ENCODE data around the gene STARD3.

STARD3 gene

DNA sequence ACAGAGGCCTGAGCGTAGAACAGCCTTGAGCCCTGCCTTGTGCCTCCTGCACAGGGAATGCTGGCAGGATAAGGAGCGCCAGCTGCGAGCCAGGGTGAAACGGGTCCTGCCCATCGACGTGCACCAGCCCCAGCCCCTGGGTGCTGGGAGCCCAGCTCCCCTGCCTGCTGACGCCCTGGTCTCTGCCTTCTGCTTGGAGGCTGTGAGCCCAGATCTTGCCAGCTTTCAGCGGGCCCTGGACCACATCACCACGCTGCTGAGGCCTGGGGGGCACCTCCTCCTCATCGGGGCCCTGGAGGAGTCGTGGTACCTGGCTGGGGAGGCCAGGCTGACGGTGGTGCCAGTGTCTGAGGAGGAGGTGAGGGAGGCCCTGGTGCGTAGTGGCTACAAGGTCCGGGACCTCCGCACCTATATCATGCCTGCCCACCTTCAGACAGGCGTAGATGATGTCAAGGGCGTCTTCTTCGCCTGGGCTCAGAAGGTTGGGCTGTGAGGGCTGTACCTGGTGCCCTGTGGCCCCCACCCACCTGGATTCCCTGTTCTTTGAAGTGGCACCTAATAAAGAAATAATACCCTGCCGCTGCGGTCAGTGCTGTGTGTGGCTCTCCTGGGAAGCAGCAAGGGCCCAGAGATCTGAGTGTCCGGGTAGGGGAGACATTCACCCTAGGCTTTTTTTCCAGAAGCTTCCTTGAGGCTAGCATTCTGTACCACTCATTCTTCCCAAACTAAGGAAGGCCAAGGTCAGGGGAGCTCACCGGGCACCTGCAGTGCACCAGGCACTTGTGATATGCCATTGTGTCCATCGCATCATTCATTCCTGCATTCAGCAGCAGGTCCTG is 33.2 kb downstream of the STARD3 start:
- in situ Hi-C loops (cut with MboI; ENCODE audit: low sequenced_read_pairs): no loop called here

DNA sequence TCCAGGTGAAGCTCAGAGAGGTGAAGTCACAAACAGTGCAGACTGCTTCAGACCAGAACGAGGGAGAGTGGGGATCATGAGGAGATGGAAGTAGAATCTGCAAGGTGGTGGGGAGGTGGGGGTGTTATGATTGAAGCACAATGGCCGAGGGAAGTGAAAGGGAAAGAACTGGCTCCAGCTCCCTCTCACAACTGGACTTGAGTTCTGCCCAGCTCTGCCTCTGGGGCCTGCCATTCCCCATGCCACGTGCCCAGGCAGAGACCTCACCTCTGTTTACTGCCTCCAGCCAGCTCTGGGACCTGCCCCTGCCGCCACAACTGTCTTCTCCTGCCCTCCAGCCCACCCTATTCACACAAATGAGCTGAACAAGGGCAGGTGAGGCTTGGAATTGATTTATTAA is 33.8 kb downstream of the STARD3 start:
- in situ Hi-C loops (cut with MboI; ENCODE audit: low sequenced_read_pairs): no loop called here

DNA sequence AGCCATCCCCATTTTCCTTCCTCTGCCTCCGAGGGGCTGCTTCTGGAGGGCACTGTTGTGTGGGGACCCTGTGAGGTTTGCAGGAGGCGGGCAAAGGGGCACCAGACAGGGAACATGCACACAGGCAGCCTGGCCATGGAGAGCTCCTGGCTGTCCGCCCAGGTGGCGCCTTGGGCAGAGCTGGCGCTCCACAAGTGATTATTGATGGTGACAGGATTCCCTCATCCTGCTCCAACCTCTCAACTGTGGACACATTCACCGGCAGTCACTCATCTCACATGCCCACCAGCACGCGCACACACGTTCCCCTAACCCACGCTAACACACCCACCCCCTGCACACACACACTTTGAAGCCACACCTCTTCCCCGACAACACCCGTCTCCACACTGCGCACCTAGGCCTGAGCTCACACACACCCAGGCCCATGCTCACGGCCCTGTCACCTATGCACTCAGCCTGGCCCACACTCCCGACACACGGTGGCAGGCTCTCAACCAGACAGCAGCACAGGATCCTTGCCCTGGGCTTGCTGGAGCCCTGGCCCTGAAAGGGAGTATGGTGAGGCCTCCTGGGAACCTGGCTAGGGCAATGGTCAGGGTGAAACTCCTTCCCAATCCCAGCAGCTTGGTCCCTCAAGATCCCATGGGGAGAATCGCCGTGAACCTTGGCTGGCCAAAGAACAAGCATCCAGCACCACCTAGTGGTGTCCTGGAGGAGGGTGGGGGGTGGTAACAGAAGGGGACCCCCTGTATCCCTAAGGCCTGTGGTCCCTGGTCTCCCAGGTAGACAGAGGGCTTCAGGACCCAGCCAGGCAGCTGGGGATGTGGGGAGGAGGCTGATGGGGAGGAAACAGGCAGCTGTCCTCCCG is 34.9 kb downstream of the STARD3 start:
- in situ Hi-C loops (cut with MboI; ENCODE audit: low sequenced_read_pairs): no loop called here

DNA sequence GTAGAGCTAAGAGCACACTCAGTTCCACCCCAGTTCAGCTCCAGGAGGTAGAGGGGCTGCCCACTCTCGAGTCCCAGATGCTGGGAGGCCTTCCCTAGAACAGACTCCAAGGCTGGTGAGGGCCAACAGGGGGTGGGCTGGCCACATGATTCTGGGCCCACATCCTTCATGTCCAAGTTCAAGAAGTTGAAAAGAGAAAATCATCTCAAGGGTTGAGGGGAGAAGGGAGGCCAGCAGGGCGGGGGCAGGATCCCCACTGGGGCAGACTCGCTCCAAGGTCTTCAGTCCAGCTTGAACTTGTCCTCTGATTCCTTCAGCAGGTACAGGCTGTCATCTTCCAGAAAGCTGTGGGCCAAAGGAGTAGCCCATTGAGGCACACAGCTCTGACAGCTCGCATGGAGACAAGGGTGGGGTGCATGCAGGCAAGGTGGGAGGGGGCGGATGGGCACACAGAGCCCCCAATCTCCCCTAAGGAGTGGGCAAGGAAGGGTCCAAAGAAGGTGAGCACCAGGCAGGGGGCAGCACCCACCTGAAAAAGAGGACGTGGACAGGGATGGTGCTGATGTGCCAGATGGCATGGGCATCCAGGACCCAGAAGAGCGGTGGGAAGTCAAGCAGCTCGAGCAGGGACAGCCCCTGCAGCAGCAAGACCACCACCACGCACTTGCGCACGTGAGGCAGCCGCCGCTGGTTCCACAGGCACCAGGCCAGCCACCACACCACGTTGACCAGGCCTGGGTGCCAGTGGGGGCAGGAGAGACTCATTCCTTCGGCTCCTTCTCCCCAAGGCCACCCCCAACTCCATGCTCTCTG is 35.8 kb downstream of the STARD3 start:
- in situ Hi-C loops (cut with MboI; ENCODE audit: low sequenced_read_pairs): no loop called here

DNA sequence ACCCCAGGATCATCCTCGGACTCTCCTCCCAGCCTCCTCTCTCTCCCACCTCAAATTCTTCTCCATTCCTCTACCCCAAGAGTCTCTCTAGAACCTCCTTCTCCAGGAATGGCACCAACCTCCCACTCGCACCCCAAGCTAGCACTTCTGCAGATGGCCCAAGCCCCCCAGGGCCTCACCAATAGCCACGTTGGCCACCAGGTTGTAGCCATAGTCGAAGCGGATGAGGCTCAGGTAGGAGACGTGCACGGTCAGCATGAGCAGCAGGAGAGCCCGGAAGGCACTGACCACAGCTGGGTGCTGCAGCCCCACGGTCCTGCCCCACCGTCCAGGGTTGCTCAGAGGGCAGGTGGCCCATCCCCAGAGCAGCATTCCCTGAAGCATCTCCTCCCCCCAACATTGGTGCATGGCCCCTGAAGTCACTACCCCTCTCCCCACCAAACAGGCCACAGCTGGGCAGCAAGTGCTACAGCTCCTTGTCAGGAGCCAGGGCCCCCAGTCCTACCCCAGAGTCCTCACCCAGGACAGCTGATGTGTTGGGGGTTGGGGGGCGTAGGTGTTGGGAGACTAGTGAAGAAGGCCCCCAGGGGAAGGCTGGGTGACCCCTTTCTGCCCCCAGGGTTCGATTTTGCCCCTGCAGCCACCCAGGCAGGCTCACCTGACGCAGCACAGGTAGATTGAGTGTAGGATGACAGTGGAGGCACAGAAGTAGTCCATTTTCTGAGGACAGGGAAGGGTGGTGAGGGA is 36.6 kb downstream of the STARD3 start:
- in situ Hi-C loops (cut with MboI; ENCODE audit: low sequenced_read_pairs): no loop called here

DNA sequence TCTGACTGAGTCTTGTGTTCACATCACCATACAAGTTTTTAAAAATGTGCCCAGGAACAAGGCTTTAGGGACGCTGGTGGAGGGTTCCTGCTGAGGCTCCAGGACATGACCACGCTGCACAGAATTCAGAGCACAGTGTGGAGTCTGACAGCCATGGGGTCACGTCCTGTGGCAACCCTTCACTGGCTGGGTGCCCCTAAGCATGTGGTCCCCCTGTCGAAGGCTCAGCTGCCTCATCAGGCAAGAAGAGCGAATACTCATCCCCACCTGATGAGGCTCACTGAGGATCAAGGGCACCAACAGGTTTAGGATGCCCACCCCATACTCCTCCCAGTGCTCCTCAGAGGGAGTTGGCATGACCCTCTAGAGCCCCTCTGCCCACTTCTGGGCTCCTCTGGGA is 37.2 kb downstream of the STARD3 start:
- in situ Hi-C loops (cut with MboI; ENCODE audit: low sequenced_read_pairs): no loop called here

DNA sequence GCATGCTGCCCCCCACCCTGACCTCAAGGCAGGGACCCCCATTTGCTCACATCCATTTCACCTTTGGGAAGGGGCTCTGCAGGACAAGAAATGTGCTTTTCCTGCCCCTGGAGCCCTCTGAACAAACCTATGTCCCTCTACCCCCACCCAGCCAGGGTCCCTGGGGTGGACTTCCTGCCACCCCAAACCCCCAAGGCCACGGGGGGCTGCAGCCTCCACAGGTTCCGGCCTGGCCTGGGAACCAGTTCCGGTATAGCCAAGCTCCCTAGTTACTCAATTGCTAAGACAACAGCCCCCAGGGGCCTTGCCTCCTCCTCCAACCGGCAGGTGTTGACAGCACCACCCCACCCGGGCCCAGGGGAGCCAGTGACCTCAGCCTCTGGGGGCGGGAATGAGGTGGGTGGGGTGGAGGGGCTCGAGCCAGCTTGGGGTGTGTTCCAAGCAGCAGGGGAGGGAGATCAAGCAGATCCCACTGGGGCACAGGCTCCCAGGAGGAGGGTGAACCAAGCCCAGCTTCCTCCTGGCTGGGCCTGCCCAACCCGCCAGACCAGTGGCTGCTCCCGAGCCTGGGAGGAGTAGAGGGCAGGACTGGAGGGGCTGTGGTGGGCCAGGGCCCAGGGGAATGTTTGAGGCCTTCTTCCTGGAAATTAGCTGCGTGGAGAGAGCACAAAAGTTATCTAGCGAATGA is 37.9 kb downstream of the STARD3 start:
- in situ Hi-C loops (cut with MboI; ENCODE audit: low sequenced_read_pairs): no loop called here

DNA sequence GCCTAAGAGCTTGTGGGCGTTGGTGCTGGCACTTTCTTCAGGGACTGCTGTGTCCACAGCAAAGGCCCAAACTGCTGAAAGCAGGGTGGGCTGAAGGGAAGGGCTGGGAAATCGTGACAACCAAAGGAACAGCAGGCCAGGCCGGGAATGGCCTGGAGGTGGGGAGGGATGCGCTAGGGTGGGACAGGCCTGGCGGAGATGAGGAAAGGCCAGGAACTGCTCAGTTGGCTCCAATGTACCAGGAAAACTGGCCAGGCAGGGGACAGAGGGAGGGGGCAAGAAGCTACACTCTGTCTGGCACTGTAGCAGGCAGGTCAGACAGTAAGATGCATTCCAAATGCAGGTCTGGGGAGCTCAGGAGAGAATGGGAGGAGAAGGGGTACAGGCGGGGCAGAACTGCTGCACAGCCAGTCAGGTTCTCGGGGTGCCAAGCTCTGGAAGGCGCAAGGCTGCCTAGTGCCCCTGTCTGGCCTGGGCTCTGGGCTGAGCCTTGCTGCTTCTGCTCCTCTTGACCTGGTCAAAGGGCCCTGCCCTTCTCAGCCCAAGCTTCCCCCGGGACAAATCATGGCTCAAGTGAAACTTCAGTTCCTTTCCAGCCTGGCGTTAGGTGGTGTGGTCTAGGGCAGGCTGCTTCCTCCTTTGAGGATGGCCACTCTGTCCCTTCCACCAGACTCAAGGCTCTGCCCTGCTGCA is 38.6 kb downstream of the STARD3 start:
- in situ Hi-C loops (cut with MboI; ENCODE audit: low sequenced_read_pairs): no loop called here

DNA sequence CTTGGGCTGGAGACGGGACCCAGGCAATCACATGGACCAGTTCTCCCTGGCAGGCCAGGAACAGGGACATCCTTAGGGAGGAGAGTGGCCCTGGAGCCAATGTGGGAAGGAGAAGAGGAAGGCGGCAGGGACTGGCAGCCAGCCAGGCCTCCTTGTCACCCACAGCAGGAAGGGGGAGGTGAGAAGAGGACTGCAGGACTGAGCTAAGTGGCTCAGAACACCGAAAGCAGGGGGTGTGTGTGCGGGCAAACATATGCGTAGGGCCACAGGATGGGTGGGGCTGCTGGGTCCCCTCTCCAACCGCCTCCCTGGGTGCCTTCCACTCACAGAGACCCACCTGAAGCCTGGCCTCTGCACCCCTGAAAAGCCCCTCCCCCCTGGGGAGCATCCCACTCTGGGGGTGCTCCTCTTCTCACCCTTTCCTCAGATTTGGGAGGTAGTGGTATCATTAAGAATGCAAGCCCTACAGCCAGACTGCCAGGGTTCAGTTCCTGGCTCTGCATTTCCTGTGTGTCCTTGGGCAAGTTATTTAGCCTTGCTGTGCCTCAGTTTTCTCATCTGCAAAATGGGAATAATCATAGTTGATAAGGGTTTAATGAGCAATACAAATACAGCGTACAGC is 39.4 kb downstream of the STARD3 start:
- in situ Hi-C loops (cut with MboI; ENCODE audit: low sequenced_read_pairs): no loop called here

DNA sequence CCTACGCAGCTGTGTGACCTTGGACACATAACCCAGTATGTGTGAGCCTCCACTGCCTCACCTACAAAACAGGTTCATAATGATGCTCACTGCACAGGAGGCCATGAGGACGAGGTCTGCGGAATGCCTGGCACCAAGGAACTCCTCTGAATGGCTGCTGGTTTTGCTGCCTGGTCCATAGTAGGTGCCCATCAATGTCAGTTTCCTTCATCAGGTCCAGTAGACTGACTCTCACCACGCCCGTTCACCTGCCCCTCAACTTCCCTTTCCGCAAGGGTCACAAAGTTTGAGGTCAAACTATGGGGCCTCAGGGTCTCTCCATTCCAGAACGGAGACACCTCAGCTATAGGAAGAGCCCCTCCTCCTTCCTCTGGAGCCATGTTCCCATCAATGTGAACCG is 40.1 kb downstream of the STARD3 start:
- in situ Hi-C loops (cut with MboI; ENCODE audit: low sequenced_read_pairs): no loop called here

DNA sequence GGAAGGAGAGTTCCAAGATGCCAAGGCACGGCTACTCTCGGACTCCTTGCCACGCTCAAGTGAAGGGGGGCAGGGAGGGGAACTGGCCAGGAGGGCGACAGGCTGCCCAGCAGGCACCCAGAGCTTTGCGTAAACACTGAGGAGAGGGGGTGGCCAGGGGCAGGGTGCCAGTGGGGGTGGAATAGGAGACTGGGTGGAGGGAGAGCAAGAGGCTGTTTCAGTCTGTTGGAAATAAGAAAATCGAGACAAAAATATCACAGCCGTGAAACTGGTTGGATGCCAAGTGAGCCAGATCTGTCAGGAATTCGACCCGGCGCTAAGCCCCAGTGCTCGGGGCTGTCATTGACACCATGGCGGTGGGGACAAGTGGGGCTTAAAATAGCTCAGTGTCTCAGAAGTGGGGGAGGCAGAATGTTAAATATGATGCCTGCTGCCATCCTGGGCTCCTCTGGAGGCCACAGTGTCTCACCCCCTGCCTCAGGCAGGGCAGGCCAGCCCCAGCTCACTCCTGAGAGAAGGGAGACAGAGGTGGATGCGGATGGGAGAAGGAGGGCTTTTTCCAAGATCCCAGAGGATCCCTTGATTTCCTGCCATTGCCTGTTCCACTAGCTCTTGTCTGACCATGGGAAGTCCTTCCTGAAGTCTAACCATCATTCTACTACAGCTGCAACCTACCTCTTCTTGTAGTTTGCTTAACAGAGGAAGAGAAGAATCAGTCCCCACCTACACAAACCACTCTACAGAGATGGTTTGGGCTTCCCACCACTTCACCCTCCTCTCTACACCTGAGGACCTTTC is 40.8 kb downstream of the STARD3 start:
- in situ Hi-C loops (cut with MboI; ENCODE audit: low sequenced_read_pairs): no loop called here

DNA sequence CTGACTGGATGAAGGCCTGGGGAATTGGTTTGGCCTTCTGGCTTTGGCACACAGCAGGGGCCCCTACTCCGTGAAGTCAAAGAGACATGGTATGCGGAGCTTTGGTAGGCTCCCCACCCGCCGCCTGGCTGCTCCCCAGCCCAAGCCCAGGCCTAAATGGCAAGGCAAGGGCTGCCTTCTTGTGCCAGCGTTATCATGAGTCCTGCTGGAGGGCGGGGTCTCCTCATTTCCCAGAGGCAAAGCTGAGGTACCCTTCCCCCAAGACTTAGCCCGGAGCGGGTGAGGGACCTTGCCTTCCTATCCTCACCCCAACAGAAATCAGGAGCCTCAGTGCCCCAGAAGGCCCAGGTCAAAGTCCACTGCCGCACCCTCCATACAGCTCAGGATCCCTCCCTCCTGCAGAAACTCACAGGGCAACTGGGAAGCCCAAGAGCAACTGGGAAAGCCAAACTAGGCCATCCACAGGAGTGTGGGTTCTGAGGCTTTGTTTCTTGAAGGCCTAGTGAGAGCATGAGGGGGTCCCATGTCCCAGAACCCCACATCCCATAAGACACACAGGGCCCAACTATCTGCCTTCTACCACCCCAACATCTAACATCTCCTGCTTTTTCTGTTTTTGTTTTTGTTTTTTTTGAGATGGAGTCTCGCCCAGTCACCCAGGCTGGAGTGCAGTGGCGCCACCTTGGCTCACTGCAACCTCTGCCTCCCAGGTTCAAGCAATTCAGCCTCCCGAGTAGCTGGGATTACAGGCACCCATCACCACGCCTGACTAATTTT is 41.6 kb downstream of the STARD3 start:
- in situ Hi-C loops (cut with MboI; ENCODE audit: low sequenced_read_pairs): no loop called here

DNA sequence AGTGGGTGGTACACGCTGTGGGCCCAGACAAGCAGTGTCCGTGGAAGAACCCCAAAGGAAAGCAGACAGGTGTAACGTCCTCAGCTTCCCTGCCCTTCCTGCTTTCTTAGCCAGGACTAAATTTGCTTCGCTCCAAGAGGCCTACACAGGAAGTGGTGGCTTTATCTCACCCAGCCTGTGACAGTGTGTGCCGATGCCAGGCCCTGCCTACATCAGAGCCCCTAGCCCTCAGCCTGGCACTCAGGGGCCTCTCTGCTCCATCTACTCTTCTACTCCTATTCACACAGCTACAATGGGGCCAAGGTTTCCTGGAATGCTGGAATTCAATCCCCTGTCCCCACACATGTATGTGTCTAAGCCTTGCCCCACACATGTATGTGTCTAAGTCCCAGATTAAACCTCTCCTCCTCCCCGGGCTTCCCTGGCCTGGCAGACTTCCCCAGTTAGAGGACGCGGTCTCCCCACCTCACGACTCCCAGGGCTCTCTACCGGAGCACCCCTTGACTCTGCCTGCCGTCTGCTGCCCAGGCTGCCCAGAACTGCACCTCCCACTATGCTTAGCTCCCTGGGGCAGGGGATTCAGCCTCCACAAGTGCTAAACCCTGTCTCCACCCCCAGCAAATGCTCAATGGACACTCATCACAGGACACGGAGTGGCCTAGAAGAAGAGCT is 42.7 kb downstream of the STARD3 start:
- in situ Hi-C loops (cut with MboI; ENCODE audit: low sequenced_read_pairs): loop anchor here (10.0 kb wide), 1 partner anchor 65 kb away; no protein-coding TSS in a partner anchor

DNA sequence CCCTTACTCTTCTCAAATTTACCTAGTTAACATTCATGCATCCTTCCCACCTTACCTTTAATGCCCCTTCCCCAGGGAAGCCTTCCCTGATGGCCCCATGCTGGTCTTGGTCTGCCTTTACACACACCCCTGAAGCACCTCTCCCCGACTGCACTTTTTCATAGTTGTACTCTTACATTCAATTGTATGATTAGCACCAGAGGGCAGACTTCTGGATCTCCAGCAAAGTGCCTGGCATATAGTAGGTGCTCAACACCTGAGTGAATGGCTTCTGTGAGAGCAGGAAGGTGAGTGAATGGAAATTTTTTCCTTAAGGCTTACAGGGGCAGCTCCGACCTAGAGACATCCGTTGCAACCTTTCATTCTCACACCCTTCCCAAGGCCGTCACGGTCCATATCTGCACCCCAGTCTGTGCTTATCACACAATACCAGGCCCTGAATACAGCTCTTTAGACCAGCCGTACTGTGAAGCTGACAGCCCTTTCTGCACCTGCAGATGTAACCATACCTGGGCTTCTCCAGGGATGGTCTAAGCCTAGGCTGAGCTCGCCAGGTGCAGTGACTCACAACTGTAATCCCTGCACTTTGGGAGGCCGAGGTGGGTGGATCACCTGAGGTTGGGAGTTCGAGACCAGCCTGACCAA is 46.5 kb downstream of the STARD3 start:
- in situ Hi-C loops (cut with MboI; ENCODE audit: low sequenced_read_pairs): loop anchor here (10.0 kb wide), 1 partner anchor 61 kb away; no protein-coding TSS in a partner anchor

DNA sequence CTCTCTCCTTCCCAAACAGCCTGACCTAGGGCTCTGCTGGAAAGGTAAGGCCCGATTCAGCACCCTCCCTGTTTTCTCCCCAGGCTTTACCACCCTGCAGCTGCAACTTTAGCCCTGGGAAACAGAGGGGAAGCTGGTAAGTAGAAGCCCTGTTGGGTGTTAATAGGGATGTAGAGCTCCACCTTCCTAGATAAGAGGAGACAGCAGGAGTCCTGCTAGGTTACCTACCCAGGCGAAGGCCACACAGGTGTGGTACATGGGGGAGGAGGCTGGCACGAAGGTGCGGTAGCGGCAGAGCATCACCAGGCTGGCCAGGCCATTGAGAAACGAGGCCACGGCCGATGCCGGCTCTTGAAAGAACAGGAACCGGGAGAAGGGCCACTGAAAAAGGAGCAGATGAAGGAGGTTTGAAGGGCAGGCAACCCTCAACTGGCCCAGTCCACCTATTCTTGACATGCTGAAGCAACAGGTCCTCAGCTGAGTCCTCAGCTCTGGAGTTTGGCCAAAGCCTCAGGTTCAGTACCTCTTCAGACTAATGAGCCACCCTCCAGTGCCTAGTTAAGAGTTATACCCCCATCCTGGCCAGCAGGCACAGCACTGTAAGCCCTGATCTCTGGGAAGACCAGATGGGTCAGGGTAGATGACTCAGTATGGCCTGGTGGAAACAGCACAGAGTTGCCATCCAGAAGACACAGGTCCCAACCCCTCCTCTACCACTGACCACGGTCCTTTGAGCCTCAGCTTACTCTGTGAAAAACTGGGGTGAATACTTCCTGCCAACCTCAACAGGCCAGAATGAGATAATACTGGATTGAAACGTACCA is 47.6 kb downstream of the STARD3 start:
- in situ Hi-C loops (cut with MboI; ENCODE audit: low sequenced_read_pairs): loop anchor here (10.0 kb wide), 1 partner anchor 60 kb away; no protein-coding TSS in a partner anchor
